Testis (tissue), 3 donors: ENCODE data around the gene RGSL1. TPM values are rescaled to one million over a fixed set of nuclear protein-coding genes. Genes with fewer than 3 reads are reported as not detected.

ENCODE experiments used
- DNase-seq: peaks from one replicate; pipeline ENCODE4 v3.0.0-alpha.2; 2019
- H3K27ac ChIP-seq, 2 donors: fragments of 200-600 bp; sonication (generic); one replicate each; pipeline ENCODE4 v1.5.1; 2019
- H3K27me3 ChIP-seq: fragments of 200-600 bp; sonication (generic); one replicate; pipeline ENCODE4 v1.5.1; 2019
- H3K36me3 ChIP-seq: fragments of 200-600 bp; sonication (generic); one replicate; pipeline ENCODE4 v1.5.1; 2017; ENCODE audit warnings: low read depth; ENCODE audit errors: missing control alignments
- H3K4me1 ChIP-seq: fragments of 200-600 bp; sonication (generic); one replicate; pipeline ENCODE4 v1.5.1; 2019
- H3K4me3 ChIP-seq, 2 donors: fragments of 200-600 bp; sonication (generic); one replicate each; pipeline ENCODE4 v1.5.1; 2017 to 2019
- H3K9me3 ChIP-seq: fragments of 200-600 bp; sonication (generic); one replicate; pipeline ENCODE4 v1.5.1; 2017
- POLR2A ChIP-seq: fragments of 450-650 bp; IDR thresholded peaks from one replicate; pipeline ENCODE4 v1.6.1; 2017; ENCODE audit warnings: antibody characterized with exemption, mild to moderate bottlenecking, moderate library complexity
- WGBS, 2 donors: methylation state at CpG; one replicate each; pipeline ENCODE4 v1.1.5; 2018; 5-methylcytosine and 5-hydroxymethylcytosine counted together
- intact Hi-C: fragments of 100-400 bp; cut with DNase I; formaldehyde crosslinking; loops from one replicate; pipeline ENCODE4 v1.15.1; 2023; ENCODE audit warnings: low total_unique reads
- polyA plus RNA-seq: library from polyadenylated mRNA; stranded (reverse); fragments of 350-450 nt; fragmentation: Illumina TruSeq; extraction: RNeasy Lipid Tissue Mini Kit (QIAGEN cat#74804); gene quantifications from one replicate; pipeline ENCODE4 v1.2.3, GENCODE V29; 2014; ENCODE audit warnings: low read depth, low replicate concordance; ENCODE audit not compliant: insufficient read depth
- total RNA-seq, 2 donors: library from RNA; depleted of rRNA; stranded (reverse); fragments of >200 nt; gene quantifications; one replicate each; pipeline ENCODE4 v1.2.3, GENCODE V29; 2016
- TF ChIP-seq, protein P1 (sequence below), 3 experiments: fragments of 450-650 bp in 2 of 3; fragments of 200-600 bp in 1 of 3; sonication (generic) in 1 of 3; IDR thresholded peaks; one replicate each; pipeline ENCODE4 v1.5.1; 2016 to 2019; ENCODE audit warnings: antibody characterized with exemption in 3 of 3, mild to moderate bottlenecking in 2 of 3, moderate library complexity in 1 of 3

Gene RGSL1
- total and polyA plus RNA-seq, 3 donors from 2014 or later: 12.6 to 37.1 (median 25.9) TPM

DNA sequence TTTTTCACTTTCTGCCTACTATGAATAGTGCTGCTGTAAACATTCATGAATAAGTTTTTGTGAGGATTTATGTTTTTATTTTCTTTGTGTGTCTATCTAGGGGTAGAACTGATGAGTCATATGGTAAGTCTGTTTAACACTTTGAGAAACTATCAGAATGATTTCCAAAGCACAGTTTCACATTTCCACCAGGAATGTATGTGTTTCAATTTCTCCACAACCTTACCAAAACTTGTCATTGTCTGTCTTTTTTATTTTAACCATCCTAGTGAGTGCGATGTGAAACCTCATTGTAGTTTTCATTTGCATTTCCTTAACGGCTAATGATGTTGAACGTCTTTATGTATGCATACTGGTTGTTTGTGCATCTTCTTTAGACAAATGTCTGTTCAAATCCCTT lies 115.6 kb downstream of the RGSL1 start:
- no peak for DNase-seq
- H3K36me3 ChIP-seq: no peaks in the 10 kb centered on the region
- H3K27me3 ChIP-seq: no peaks in the 10 kb centered on the region
- no peaks in the 10 kb centered on the region for H3K9me3 ChIP-seq
- 71 to 82% methylated on average over 3 of the region's 3 CpGs for WGBS, 2 donors
- intact Hi-C loops: no loop called here
- no peak overlapping the region for H3K27ac ChIP-seq
- no peak overlapping the region for H3K4me3 ChIP-seq
- H3K4me1 ChIP-seq: no peaks in the 10 kb centered on the region
- TF ChIP-seq POLR2A: no peak
- TF ChIP-seq, protein P1, sequence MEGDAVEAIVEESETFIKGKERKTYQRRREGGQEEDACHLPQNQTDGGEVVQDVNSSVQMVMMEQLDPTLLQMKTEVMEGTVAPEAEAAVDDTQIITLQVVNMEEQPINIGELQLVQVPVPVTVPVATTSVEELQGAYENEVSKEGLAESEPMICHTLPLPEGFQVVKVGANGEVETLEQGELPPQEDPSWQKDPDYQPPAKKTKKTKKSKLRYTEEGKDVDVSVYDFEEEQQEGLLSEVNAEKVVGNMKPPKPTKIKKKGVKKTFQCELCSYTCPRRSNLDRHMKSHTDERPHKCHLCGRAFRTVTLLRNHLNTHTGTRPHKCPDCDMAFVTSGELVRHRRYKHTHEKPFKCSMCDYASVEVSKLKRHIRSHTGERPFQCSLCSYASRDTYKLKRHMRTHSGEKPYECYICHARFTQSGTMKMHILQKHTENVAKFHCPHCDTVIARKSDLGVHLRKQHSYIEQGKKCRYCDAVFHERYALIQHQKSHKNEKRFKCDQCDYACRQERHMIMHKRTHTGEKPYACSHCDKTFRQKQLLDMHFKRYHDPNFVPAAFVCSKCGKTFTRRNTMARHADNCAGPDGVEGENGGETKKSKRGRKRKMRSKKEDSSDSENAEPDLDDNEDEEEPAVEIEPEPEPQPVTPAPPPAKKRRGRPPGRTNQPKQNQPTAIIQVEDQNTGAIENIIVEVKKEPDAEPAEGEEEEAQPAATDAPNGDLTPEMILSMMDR (IDR thresholded peaks at IDR 0.05): no peak

DNA sequence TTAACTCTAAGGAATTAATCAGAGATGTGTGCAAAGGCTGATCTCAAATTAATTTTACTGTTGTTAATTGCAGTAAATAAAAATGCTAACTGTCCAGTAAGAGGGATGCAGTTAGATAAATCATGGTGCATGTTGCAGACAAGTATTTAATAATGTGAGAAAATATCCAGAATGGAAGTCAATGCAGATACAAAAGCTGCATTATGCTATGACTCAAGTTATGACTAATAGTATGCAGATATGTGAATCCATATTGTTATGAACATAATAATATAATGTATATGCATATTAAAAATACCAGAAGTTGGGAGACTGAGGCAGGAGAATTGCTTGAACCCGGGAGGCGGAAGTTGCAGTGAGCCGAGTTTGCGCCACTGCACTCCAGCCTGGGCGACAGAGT lies 117.7 kb downstream of the RGSL1 start:
- no peaks in the 10 kb centered on the region for H3K36me3 ChIP-seq
- H3K27me3 ChIP-seq: no peaks in the 10 kb centered on the region
- intact Hi-C loops: no loop called here
- no peak for DNase-seq
- no peak overlapping the region for H3K27ac ChIP-seq
- WGBS, 2 donors: 91 to 94% methylated on average over 5 of the region's 5 CpGs
- no peak overlapping the region for H3K4me3 ChIP-seq
- no peaks in the 10 kb centered on the region for H3K4me1 ChIP-seq
- no peaks in the 10 kb centered on the region for H3K9me3 ChIP-seq
- TF ChIP-seq, protein P1 (IDR thresholded peaks at IDR 0.05): no peak
- TF ChIP-seq POLR2A: no peak

DNA sequence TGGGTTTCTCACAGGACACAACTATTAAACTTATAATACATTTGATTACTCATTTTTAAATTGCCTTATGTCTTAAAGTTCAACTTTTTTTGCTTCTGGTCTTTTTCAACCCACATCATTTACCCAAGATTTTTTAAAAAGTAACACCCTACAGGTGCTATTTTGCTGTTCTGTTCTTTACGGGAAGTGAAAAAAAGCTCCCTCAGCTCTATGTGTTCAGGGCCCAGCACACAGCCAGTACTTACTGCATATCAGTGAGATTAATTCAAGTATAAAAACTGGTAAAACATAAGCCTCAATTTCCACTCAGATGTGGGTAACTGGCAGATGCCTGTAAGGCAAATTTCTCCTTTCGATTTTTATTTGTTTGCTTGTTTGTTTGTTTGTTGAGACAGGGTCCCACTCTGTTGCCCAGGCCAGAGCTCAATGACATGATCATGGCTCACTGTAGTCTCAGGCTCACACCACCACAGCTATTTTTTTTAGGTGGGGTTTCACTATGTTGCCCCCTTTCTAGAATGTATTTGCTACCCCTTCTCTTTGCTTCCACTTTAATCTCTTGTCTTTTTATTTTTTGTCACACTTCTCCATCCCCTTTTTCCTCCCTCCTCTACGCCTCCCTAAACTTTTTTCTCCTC lies 118.8 kb downstream of the RGSL1 start:
- intact Hi-C loops: no loop called here
- TF ChIP-seq, protein P1 (IDR thresholded peaks at IDR 0.05): no peak
- no peak for TF ChIP-seq POLR2A

DNA sequence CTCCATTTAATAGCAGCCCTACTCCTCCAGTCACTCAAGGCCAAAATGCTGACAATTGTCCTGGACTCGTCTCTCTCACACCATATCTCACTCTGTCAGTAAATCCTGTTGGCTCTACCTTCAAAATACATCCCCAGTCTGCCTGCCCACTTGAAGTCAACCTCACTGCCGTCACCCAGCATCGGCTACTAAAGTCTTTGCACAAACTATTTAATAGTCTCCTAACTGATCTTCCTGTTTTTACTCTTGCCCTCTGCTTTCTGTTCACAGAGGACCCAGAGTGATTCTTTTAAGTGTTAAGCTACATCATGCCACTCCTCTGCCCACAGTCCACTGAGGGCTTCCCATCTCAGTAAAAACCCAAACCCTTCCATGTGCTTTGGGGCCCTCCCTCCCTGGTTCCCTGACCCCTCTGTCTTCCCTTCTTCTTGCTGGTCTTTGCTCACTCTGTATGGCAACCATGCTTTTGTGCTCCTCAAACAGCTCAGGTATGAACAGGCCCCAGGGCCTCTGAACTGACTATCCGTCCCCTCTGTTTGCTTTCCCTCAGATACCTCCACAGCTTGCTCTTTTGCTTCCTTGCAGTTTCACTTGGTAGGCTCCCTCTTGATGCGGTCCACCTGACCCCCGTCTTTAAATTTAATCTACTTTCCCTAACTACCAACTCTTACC lies 120.1 kb downstream of the RGSL1 start:
- TF ChIP-seq, protein P1 (IDR thresholded peaks at IDR 0.05): no peak
- no peak for TF ChIP-seq POLR2A
- Histone ChIP-seq H3K27me3 (no peaks in the 10 kb centered on the region), H3K27ac (no peak overlapping the region), H3K9me3 (no peaks in the 10 kb centered on the region), H3K36me3 (no peaks in the 10 kb centered on the region), H3K4me1 (no peaks in the 10 kb centered on the region), H3K4me3 (no peak overlapping the region)
- WGBS, 2 donors: 88% methylated on average over 6 of the region's 6 CpGs
- no peak for DNase-seq
- intact Hi-C loops: no loop called here

More for the DNA sequence above, 118.8 kb downstream of the RGSL1 start:
- Histone ChIP-seq H3K4me1 (no peaks in the 10 kb centered on the region), H3K27ac (no peak overlapping the region), H3K27me3 (no peaks in the 10 kb centered on the region), H3K36me3 (no peaks in the 10 kb centered on the region), H3K4me3 (no peak overlapping the region), H3K9me3 (no peaks in the 10 kb centered on the region)
- 64 to 92% methylated on average over 3 of the region's 3 CpGs for WGBS, 2 donors
- DNase-seq: no peak

DNA sequence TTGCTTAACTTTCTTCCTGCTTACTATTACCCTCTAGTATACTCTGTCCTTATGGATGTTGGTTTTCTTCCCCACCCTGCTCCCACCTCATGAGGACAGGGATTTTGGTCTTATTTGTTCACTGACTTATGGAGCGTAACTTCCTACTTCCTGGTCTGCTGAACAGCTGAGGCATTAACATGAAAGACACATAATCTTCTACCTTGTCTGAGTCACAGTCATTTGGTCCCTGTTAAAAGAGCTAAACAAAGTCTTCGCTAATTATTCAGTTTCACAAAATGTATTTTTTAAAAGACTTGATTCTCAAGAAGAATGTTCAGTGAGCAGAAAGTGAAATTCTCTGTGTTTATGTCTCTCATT lies 120.6 kb downstream of the RGSL1 start:
- Histone ChIP-seq H3K4me3 (no peak overlapping the region), H3K27me3 (no peaks in the 10 kb centered on the region), H3K36me3 (no peaks in the 10 kb centered on the region), H3K4me1 (no peaks in the 10 kb centered on the region), H3K9me3 (no peaks in the 10 kb centered on the region), H3K27ac (no peak overlapping the region)
- WGBS, 2 donors: 97 to 98% methylated on average over 2 of the region's 2 CpGs
- intact Hi-C loops: no loop called here
- DNase-seq: no peak
- TF ChIP-seq, protein P1 (IDR thresholded peaks at IDR 0.05): no peak
- no peak for TF ChIP-seq POLR2A
